ENCODE measurements around the gene TRNAU1AP.

DNA sequence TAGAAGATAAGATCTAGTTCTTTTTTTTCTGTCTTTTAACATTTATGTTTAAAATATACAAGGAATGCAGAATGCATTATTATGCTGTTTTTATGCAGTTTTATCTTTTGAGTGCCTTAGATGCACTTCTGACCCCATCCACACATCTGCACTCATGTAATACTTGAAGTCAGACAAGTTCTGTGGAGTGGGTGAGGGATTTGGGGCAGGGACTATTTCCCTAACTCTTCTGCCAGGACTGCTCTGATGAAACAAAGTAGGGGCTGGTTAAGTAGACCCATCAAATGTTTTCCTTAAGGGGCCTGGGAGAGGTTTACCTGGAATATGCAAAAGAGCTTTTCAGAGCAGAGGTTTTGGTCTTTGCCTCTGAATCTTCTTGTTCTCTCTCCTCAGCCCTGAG lies 11.4 kb downstream of the TRNAU1AP start:
- TF ChIP-seq, protein P1, sequence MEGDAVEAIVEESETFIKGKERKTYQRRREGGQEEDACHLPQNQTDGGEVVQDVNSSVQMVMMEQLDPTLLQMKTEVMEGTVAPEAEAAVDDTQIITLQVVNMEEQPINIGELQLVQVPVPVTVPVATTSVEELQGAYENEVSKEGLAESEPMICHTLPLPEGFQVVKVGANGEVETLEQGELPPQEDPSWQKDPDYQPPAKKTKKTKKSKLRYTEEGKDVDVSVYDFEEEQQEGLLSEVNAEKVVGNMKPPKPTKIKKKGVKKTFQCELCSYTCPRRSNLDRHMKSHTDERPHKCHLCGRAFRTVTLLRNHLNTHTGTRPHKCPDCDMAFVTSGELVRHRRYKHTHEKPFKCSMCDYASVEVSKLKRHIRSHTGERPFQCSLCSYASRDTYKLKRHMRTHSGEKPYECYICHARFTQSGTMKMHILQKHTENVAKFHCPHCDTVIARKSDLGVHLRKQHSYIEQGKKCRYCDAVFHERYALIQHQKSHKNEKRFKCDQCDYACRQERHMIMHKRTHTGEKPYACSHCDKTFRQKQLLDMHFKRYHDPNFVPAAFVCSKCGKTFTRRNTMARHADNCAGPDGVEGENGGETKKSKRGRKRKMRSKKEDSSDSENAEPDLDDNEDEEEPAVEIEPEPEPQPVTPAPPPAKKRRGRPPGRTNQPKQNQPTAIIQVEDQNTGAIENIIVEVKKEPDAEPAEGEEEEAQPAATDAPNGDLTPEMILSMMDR (IDR thresholded peaks at IDR 0.05), result no peak
- TF ChIP-seq POLR2A (IDR thresholded peaks at IDR 0.05), result no peak
